MM.1S (cell line): ENCODE data around the gene TMEM242.
A peak's percentile ranks its signal among the peaks of the same experiment; 100 is the strongest.

ENCODE experiments used
- CTCF ChIP-seq: fragments of 300-600 bp; sonication (generic); IDR thresholded peaks from 2 replicates; pipeline ENCODE4 v1.5.1; 2016; ENCODE audit warnings: antibody characterized with exemption, low read length, mixed read lengths
- EZH2 ChIP-seq: fragments of 300-600 bp; sonication (generic); optimal IDR thresholded peaks from 2 replicates; pipeline ENCODE3; 2017; ENCODE audit warnings: low read depth, mild to moderate bottlenecking, antibody characterized with exemption, low read length, mixed read lengths
- EZH2phosphoT487 ChIP-seq: fragments of 300-600 bp; sonication (generic); IDR thresholded peaks from 2 replicates; pipeline ENCODE4 v1.6.1; 2018; ENCODE audit warnings: antibody characterized with exemption, low read length

DNA sequence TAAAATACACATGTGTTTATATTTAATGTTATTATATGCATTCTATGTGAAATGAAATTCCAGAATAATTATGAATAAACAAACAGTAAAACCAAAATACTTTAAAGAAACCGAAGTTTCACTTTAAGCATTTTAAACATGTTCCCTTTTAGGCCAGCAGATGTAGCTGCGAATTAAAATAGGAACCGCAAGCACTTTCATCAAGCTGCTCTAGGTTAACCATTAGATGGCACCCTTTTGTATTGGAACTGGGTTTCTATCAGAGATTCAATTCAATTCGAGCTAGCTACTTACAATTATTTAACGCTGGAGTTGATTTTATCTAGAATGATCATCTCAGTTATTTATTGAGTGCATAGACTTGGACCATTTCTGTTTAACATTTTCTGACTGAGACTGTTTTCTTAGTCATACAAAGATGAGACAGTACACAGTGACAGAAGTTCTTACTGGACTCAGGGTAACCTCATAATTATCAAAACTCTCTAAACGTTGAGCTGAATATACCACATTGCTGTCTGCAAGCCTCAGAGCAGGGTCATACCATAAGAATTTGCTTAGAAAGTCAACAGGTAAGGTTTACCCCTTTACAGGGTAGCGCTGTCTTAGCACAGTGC lies 8.5 kb downstream of the TMEM242 start:
- TF ChIP-seq CTCF (peak; percentile 72), EZH2 (no peak), EZH2phosphoT487 (no peak)
